ENCODE data around the gene MUSTN1.

MUSTN1 gene

GRCh38 chr3:52842424-52842823, 7.6 kb upstream of the MUSTN1 start:
- TF ChIP-seq, protein P1, sequence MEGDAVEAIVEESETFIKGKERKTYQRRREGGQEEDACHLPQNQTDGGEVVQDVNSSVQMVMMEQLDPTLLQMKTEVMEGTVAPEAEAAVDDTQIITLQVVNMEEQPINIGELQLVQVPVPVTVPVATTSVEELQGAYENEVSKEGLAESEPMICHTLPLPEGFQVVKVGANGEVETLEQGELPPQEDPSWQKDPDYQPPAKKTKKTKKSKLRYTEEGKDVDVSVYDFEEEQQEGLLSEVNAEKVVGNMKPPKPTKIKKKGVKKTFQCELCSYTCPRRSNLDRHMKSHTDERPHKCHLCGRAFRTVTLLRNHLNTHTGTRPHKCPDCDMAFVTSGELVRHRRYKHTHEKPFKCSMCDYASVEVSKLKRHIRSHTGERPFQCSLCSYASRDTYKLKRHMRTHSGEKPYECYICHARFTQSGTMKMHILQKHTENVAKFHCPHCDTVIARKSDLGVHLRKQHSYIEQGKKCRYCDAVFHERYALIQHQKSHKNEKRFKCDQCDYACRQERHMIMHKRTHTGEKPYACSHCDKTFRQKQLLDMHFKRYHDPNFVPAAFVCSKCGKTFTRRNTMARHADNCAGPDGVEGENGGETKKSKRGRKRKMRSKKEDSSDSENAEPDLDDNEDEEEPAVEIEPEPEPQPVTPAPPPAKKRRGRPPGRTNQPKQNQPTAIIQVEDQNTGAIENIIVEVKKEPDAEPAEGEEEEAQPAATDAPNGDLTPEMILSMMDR (IDR thresholded peaks at IDR 0.05) = no peak
- TF ChIP-seq ZFX (IDR thresholded peaks at IDR 0.05; ENCODE audit: borderline replicate concordance) = no peak
- H3K27ac ChIP-seq = no peak overlapping the region

- no peak overlapping the region for H3K27ac ChIP-seq
- TF ChIP-seq, protein P1 (IDR thresholded peaks at IDR 0.05) = no peak
- no peak for TF ChIP-seq ZFX (IDR thresholded peaks at IDR 0.05; ENCODE audit: borderline replicate concordance)
Measured at GRCh38 chr3:52841981-52842340, 7.1 kb upstream of the MUSTN1 start.

GRCh38 chr3:52841211-52841980, 6.6 kb upstream of the MUSTN1 start:
- H3K27ac ChIP-seq = no peak overlapping the region
- TF ChIP-seq ZFX (IDR thresholded peaks at IDR 0.05; ENCODE audit: borderline replicate concordance) = no peak
- TF ChIP-seq, protein P1 (IDR thresholded peaks at IDR 0.05) = no peak

GRCh38 chr3:52839892-52840545, 5.2 kb upstream of the MUSTN1 start:
- H3K27ac ChIP-seq = no peak overlapping the region
- TF ChIP-seq ZFX (IDR thresholded peaks at IDR 0.05; ENCODE audit: borderline replicate concordance) = no peak
- TF ChIP-seq, protein P1 (IDR thresholded peaks at IDR 0.05) = no peak

DNA sequence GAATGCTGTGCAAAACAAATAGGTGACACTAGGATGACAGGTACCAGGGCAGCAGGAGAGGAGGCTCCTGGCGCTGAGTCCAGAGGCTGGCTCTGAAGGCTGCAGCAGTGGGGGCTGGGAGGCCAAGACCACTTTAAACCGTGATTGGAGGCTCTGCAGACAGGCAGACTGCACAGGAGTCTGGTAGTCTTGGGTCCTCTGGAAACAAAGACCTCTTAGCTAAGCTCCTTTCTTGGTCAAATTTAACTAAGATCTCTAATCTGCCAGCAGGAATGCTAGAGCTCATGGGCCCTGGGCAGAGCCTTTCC, 4.4 kb upstream of the MUSTN1 start:
- H3K27ac ChIP-seq = no peak overlapping the region
- TF ChIP-seq, protein P1 (IDR thresholded peaks at IDR 0.05) = no peak
- no peak for TF ChIP-seq ZFX (IDR thresholded peaks at IDR 0.05; ENCODE audit: borderline replicate concordance)

DNA sequence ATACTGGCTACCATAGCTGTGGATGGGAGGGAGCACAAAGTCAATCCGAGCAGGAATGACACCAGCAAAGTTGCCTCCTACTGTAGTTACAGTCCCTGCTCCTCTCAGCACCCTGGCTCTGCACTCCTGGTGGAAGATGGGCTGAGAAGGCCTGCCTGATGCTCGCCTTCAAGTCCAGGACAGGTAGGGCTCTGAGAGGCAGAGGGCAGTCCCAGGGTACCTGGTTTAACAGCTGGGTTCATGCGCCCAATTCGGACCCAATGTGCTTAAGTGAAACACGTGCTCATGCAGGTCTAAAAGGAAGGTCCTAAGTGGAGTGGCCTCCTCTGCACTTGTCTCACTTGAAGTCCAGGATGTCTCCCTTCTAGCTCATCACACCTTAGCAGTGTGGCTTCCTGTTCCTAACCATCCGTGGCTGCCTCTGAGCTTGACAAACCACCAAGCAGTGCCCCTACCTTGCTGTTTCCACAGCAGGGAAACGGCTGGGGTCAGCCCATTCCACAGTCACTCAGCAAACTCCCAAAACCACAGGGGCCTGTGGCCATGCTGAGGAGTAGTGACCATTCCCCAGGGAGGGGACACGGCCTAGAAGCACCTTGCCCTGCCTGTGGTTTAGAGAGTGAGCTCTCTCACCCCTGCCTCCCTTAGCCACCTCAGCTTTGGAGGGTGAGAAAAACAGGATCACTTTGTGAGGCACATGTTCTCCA, 3.9 kb upstream of the MUSTN1 start:
- H3K27ac ChIP-seq = no peak overlapping the region
- TF ChIP-seq, protein P1 (IDR thresholded peaks at IDR 0.05) = no peak
- TF ChIP-seq ZFX (IDR thresholded peaks at IDR 0.05; ENCODE audit: borderline replicate concordance) = no peak

DNA sequence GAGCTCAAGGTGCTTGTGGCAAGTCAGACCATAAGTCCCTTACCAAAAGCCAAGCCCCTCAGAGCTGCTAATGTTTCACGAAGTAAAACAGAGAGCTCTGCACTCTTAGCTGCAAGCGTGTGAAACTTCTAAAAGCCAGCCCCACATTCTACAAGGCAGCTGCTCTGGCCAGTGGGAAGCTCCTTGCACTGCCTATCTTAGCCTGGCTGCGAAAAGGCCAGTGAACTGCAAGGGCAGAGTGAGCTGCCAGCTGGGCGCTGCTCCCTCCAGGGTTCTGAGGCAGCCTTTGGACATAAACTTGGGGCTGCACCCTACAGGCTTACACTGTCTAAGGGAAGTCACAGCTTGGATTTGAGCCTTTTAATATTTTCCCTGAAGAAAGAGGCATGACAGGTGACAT, 2.2 kb upstream of the MUSTN1 start:
- no peak overlapping the region for H3K27ac ChIP-seq
- TF ChIP-seq, protein P1 (IDR thresholded peaks at IDR 0.05) = no peak
- TF ChIP-seq ZFX (IDR thresholded peaks at IDR 0.05; ENCODE audit: borderline replicate concordance) = no peak
